ENCODE data around the gene GAS6.
"Not testable (repeated sequence)": the region's sequence is repeated elsewhere in the genome, so short reads cannot be mapped to it uniquely, and the experiment has no call there.

The GAS6 gene

GRCh38 chr13:113835461-113836270, 28.2 kb downstream of the GAS6 start:
- DNase-seq = no peak

- DNase-seq = no peak
These were observed 29.2 kb downstream of the GAS6 start for GRCh38 chr13:113834496-113835200.

- not testable (repeated sequence) for DNase-seq
These were observed 29.9 kb downstream of the GAS6 start for GRCh38 chr13:113834006-113834405.

GRCh38 chr13:113833111-113833830, 30.6 kb downstream of the GAS6 start:
- DNase-seq = no peak

- no peak for DNase-seq
These were observed 31.2 kb downstream of the GAS6 start for GRCh38 chr13:113832631-113833030.

- no peak for DNase-seq
These were observed 31.7 kb downstream of the GAS6 start for GRCh38 chr13:113832205-113832604.

- no peak for DNase-seq
These were observed 32.8 kb downstream of the GAS6 start for GRCh38 chr13:113831061-113831460.

- DNase-seq = not testable (repeated sequence)
These were observed 33.4 kb downstream of the GAS6 start for GRCh38 chr13:113830426-113830950.

- DNase-seq = no peak
These were observed 35.5 kb downstream of the GAS6 start for GRCh38 chr13:113828282-113828825.

- no peak for DNase-seq
These were observed 36.9 kb downstream of the GAS6 start for GRCh38 chr13:113827021-113827420.

GRCh38 chr13:113826446-113826845, 37.4 kb downstream of the GAS6 start:
- DNase-seq = not testable (repeated sequence)

GRCh38 chr13:113825841-113826240, 38.0 kb downstream of the GAS6 start:
- no peak for DNase-seq

- DNase-seq = no peak
These were observed 40.1 kb downstream of the GAS6 start for GRCh38 chr13:113823771-113824170.

GRCh38 chr13:113822956-113823744, 40.7 kb downstream of the GAS6 start:
- DNase-seq = no peak

GRCh38 chr13:113822266-113822665, 41.6 kb downstream of the GAS6 start:
- DNase-seq = no peak

- DNase-seq = no peak
These were observed 42.0 kb downstream of the GAS6 start for GRCh38 chr13:113821847-113822246.

GRCh38 chr13:113820813-113821651, 42.8 kb downstream of the GAS6 start:
- DNase-seq = no peak

- DNase-seq = no peak
These were observed 43.9 kb downstream of the GAS6 start for GRCh38 chr13:113819731-113820715.

GRCh38 chr13:113819341-113819730, 44.5 kb downstream of the GAS6 start:
- no peak for DNase-seq

- DNase-seq = no peak
These were observed 45.1 kb downstream of the GAS6 start for GRCh38 chr13:113818700-113819295.
